K562 (cell line): Measurements from ENCODE around the gene MCM7. TPM values are rescaled to one million over a fixed set of nuclear protein-coding genes. Genes with fewer than 3 reads are reported as not detected.

ENCODE experiments used
- CBFA2T3 ChIP-seq: fragments of 450-650 bp; IDR thresholded peaks from 2 replicates; pipeline ENCODE4 v1.6.1; 2017
- ETV6 ChIP-seq, 3 experiments: fragments of 150-350 bp in 1 of 3; sonication (generic) in 1 of 3; formaldehyde crosslinking in 1 of 3; IDR thresholded peaks; 2 replicates each; pipeline versions ENCODE4 v1.6.1 to v1.8.0; 2014 to 2022; ENCODE audit warnings: borderline replicate concordance in 2 of 3, low read depth in 2 of 3, antibody characterized with exemption in 1 of 3, low read length in 1 of 3, mild to moderate bottlenecking in 1 of 3, missing genetic modification reagents in 1 of 3
- MAX ChIP-seq: sonication (generic); formaldehyde crosslinking; IDR thresholded peaks from 2 replicates; pipeline ENCODE4 v1.9.0; 2022; ENCODE audit warnings: mild to moderate bottlenecking, missing genetic modification reagents
- MCM3 ChIP-seq: fragments of 450-650 bp; IDR thresholded peaks from 2 replicates; pipeline ENCODE4 v1.6.1; 2016
- NFIC ChIP-seq: fragments of 450-650 bp; IDR thresholded peaks from 2 replicates; pipeline ENCODE4 v1.6.1; 2017; ENCODE audit warnings: mild to moderate bottlenecking, inconsistent platforms
- THAP12 ChIP-seq: fragments of 250-450 bp; sonication (Bioruptor Pico); IDR thresholded peaks from 2 replicates; pipeline ENCODE4 v1.9.0; 2021; ENCODE audit warnings: mild to moderate bottlenecking, inconsistent platforms
- VEZF1 ChIP-seq: fragments of 200-800 bp; sonication (Bioruptor generic); IDR thresholded peaks from 2 replicates; pipeline ENCODE4 v1.6.1; 2017; ENCODE audit warnings: missing genetic modification characterization, missing compliant biosample characterization
- YY1 ChIP-seq, 3 experiments: IDR thresholded peaks; 2 replicates each; pipeline ENCODE4 v1.6.1; 2011; ENCODE audit warnings: low read length in 2 of 3, mild to moderate bottlenecking in 2 of 3, moderate library complexity in 2 of 3, borderline replicate concordance in 1 of 3, control low read depth in 1 of 3, low read depth in 1 of 3; ENCODE audit not compliant: insufficient read depth in 3 of 3, insufficient replicate concordance in 2 of 3, control insufficient read depth in 1 of 3, insufficient read length in 1 of 3; ENCODE audit errors: extremely low read depth in 1 of 3
- ZNF121 ChIP-seq: sonication (generic); formaldehyde crosslinking; conservative IDR thresholded peaks from 2 replicates; pipeline ENCODE4 v1.8.0; 2022; ENCODE audit warnings: missing genetic modification reagents
- ZNF592 ChIP-seq: fragments of 450-650 bp; IDR thresholded peaks from 2 replicates; pipeline ENCODE4 v1.6.1; 2017; ENCODE audit warnings: antibody characterized with exemption, mild to moderate bottlenecking
- polyA plus RNA-seq, 8 experiments: library from polyadenylated mRNA; depleted of rRNA in 4 of 8; stranded (reverse) in 5 of 8; unstranded in 3 of 8; fragments of >200 nt; fragmentation: Nextera tagmentation in 2 of 8; fragmentation: Illumina TruSeq in 1 of 8; extraction: Ambion mirVana in 2 of 8; extraction: Trizol in 1 of 8; gene quantifications; 2 replicates each; pipeline versions ENCODE4 v1.2.1 to v1.2.3, GENCODE V29; 2011 to 2014; ENCODE audit warnings: inconsistent platforms in 1 of 8, missing spikeins in 1 of 8
- total RNA-seq, 7 experiments: library from RNA; depleted of rRNA in 6 of 7; stranded (reverse); fragments of >200 nt in 6 of 7; fragmentation: Illumina TruSeq in 2 of 7; extraction: Trizol in 2 of 7; gene quantifications; 2 replicates each; pipeline versions ENCODE4 v1.2.1 to v1.2.3, GENCODE V29; 2011 to 2021; ENCODE audit warnings: low replicate concordance in 1 of 7
- TF ChIP-seq, protein P1 (sequence below): fragments of 250-450 bp; sonication (Bioruptor Pico); IDR thresholded peaks from 2 replicates; pipeline ENCODE4 v1.4.0; 2020; ENCODE audit warnings: borderline replicate concordance
- TF ChIP-seq, protein P2 (sequence below): fragments of 450-650 bp; IDR thresholded peaks from 2 replicates; pipeline ENCODE4 v1.6.1; 2018; ENCODE audit not compliant: partially characterized antibody

Gene MCM7
- total and polyA plus RNA-seq, 9 of the 15 experiments (the other 6 are each of a cell fraction or from before 2014, with no cell fraction given) = 329 to 856 (median 437) TPM

GRCh38 chr7:100122568-100122967 lies 21.4 kb upstream of the MCM7 start (continued):
- TF ChIP-seq ZNF592 (0 out of 2 replicates have a peak, but pooled peaks have one; percentile 23), ZNF121 (CRISPR knock-in tag) (no peak), THAP12 (CRISPR knock-in tag) (no peak), ETV6 (IDR thresholded peaks at IDR 0.05; ENCODE audit: borderline replicate concordance in 1 of 2, low read depth in 2 of 2, low read length in 1 of 2) (no peak), ETV6 (CRISPR knock-in tag; IDR thresholded peaks at IDR 0.05; ENCODE audit: borderline replicate concordance) (no peak), MCM3 (no peak), NFIC (peak; percentile 92), MAX (CRISPR knock-in tag) (no peak), YY1 (IDR thresholded peaks at IDR 0.05; ENCODE audit: borderline replicate concordance in 1 of 3, control insufficient read depth in 1 of 3, extremely low read depth in 1 of 3, insufficient read depth in 3 of 3, insufficient read length in 1 of 3, insufficient replicate concordance in 2 of 3, low read depth in 1 of 3, low read length in 2 of 3) (peak in 1 of 3 experiments; percentile 49), CBFA2T3 (0 out of 2 replicates have a peak, but pooled peaks have one; percentile 28), VEZF1 (CRISPR knock-in tag) (peak; percentile 82)
- TF ChIP-seq, protein P1, sequence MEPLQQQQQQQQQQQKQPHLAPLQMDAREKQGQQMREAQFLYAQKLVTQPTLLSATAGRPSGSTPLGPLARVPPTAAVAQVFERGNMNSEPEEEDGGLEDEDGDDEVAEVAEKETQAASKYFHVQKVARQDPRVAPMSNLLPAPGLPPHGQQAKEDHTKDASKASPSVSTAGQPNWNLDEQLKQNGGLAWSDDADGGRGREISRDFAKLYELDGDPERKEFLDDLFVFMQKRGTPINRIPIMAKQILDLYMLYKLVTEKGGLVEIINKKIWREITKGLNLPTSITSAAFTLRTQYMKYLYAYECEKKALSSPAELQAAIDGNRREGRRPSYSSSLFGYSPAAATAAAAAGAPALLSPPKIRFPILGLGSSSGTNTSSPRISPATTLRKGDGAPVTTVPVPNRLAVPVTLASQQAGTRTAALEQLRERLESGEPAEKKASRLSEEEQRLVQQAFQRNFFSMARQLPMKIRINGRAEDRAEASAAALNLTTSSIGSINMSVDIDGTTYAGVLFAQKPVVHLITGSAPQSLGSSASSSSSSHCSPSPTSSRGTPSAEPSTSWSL (CRISPR knock-in tag) = no peak
- TF ChIP-seq, protein P2, sequence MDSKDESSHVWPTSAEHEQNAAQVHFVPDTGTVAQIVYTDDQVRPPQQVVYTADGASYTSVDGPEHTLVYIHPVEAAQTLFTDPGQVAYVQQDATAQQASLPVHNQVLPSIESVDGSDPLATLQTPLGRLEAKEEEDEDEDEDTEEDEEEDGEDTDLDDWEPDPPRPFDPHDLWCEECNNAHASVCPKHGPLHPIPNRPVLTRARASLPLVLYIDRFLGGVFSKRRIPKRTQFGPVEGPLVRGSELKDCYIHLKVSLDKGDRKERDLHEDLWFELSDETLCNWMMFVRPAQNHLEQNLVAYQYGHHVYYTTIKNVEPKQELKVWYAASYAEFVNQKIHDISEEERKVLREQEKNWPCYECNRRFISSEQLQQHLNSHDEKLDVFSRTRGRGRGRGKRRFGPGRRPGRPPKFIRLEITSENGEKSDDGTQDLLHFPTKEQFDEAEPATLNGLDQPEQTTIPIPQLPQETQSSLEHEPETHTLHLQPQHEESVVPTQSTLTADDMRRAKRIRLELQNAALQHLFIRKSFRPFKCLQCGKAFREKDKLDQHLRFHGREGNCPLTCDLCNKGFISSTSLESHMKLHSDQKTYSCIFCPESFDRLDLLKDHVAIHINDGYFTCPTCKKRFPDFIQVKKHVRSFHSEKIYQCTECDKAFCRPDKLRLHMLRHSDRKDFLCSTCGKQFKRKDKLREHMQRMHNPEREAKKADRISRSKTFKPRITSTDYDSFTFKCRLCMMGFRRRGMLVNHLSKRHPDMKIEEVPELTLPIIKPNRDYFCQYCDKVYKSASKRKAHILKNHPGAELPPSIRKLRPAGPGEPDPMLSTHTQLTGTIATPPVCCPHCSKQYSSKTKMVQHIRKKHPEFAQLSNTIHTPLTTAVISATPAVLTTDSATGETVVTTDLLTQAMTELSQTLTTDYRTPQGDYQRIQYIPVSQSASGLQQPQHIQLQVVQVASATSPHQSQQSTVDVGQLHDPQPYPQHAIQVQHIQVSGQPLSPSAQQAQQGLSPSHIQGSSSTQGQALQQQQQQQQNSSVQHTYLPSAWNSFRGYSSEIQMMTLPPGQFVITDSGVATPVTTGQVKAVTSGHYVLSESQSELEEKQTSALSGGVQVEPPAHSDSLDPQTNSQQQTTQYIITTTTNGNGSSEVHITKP = peak; percentile 55
